HG02970 (cell line): ENCODE data around the gene SIGLEC10.
"Not testable (repeated sequence)": the region's sequence is repeated elsewhere in the genome, so short reads cannot be mapped to it uniquely, and the experiment has no call there.

Experiments used
- ATAC-seq: cut with Tn5 transposase; IDR thresholded peaks from one replicate; pipeline ENCODE4 v1.9.1; 2021; ENCODE audit warnings: mild to moderate bottlenecking, moderate library complexity, moderate number of reproducible peaks; ENCODE audit not compliant: unreplicated experiment, low FRiP score

SIGLEC10 gene

GRCh38 chr19:51440846-51441409 lies 23.5 kb upstream of the SIGLEC10 start:
- no peak for ATAC-seq

DNA sequence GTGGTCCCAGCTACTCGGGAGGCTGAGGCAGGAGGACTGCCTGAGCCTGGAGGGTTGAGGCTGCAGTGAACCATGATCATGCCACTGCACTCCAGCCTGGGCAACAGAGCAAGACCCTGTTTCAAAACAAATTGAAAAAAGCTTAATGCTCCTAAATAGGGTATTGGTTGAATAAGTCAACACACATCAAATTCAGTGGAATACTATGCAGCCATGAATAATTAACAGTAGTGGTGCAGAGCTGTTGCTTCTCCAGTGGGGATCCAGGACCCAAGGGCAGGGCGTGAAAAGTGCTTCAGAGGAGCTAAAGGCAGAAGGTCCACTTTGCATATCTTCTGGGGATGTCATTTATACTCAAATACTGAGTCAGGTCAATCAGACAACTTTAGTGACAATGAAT lies 22.6 kb upstream of the SIGLEC10 start:
- no peak for ATAC-seq

DNA sequence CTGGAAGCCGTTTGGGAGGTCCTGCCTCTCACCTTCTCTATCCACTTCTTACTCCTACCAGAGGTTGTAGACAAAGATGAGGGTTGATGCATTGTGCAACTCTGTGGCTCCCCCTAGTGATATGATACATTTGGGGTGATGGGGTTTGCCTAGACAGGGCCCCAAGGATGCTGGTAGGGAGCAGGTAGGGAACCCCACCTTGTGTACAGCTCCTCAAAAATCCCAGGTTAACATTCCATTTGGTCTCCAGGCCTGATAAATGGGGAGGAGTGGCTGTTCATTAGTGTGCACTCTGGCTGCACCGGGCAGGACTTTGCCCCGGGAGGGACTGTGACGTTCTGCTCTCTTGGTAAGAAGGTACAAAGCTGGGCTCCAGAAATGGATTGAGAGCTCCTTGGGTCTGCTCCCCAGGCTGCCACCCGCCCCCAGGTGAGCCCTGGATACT lies 21.6 kb upstream of the SIGLEC10 start:
- no peak for ATAC-seq

- no peak for ATAC-seq
Measured at GRCh38 chr19:51434456-51434855, 17.0 kb upstream of the SIGLEC10 start.

DNA sequence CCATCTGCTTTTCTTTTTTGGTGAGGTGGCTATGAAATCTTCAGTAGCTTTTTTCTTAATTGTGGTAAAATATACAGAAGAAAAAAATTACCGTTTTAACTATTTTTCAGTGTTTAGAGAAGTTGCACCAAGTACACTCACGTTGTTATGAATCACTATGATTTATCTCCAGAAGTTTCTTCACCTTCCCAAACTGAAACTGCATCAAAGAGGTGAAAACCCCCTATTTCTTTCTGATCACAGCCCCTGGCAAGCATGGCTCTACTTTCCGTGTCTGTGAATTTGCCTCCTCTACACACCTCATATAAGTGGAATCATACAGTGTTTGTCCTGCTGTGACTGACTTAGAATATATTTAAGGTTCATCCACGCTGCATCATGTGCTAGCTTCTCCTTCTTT lies 15.6 kb upstream of the SIGLEC10 start:
- no peak for ATAC-seq

DNA sequence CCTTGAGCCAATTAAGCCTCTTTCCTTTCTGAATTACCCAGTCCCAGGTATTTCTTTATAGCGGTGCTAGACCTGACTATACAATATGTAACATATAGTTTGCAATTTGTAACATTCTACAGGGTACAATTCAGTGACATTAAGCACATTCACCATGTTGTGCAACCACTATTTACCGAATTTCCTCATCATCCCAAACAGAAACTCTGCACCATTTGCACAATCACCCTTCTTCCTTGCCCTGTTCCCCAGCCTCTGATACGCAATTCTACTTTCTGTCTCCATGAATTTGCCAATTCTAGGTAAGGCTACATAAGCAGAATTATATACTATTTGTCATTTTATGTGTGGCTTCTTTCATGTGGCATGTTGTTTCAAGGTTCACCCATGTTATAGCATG lies 13.7 kb upstream of the SIGLEC10 start:
- ATAC-seq = no peak

- no peak for ATAC-seq
Measured at GRCh38 chr19:51430221-51430620, 12.8 kb upstream of the SIGLEC10 start.

DNA sequence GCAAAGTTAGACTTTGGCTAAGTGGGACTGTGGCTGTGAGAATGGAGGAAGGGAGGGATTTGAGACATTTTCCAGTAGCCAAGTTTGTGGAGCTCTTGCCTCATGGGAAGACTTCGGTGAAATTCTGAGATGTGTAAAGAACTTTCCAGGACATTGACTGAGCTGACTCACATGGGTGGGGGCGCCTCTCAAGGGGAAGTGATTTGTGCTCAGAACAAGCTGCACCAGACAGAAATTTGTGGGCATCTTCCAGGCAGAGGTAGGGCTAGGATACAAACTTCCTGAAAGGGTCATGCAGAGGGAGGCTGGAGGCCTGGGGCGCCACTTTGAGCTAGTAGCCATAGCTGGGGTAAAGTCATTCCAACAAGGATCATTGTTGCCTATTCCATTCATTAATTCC lies 9.8 kb upstream of the SIGLEC10 start:
- no peak for ATAC-seq

GRCh38 chr19:51422053-51422448 lies 4.6 kb upstream of the SIGLEC10 start:
- ATAC-seq = no peak

DNA sequence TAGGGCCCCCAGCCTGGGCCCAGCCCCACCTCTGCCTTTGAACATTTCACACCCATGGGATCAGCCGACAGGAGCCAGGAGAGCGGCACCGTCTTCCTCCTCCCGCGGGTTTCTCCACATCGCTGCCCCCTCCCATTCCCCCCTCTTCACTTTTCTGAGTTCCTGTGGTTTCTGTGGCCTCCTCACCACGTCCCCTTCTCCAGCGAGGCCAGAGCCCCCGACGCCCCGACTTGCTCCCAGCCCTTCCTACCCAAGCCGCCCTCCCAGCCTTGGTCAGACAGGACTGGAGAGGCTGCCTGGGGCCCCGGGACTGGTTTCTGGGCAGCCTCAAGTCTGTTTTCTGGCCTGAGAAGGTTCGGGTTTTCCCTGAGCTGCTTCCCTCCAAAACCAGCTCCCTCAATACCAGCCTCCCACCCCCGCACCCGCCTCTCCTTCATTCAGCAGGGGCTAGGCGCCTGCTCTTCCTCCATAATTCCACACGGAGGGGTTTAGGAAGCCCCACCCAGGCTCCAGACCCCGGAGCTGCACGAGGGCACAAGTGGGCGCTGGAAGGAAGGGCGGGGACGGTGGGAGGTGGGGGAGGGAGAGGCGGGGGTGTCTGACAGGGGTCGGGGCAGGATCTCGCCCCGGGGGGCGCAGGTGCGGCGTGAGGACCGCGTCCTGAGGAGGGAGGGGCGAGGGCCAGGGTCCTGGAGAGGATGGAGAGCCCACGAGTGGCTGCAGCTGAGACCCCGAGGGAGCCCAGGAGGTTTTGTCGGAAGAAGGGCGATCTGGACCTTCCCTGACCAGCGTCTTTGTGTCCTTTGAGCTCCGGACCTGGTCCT lies 4.0 kb upstream of the SIGLEC10 start:
- no peak for ATAC-seq

- ATAC-seq = not testable (repeated sequence)
Measured at GRCh38 chr19:51420511-51420910, 3.1 kb upstream of the SIGLEC10 start.

DNA sequence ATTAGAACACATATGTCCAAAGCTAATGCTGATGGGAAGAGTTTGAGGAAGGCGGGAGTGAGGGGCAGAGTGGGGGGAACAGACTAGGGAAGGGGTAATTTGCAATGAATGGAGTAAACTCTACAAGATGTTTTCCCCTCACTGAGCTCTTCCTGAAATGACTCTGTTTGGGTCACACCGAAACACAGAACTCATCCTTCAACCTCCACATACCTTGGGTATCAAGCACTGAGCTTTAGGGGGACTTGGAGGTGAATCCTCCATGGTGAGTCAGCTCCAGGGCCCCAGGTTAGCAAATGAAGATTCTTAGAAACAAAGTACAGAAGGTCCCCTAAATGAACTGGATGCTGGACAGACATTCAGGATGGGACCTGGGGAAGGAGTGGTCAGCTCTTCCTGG lies 1.3 kb upstream of the SIGLEC10 start:
- no peak for ATAC-seq

- ATAC-seq = no peak
Measured at GRCh38 chr19:51417810-51418157, 342 bp upstream of the SIGLEC10 start.

- ATAC-seq = not testable (repeated sequence)
Measured at GRCh38 chr19:51416422-51416821, 1.0 kb downstream of the SIGLEC10 start.

- no peak for ATAC-seq
Measured at GRCh38 chr19:51415187-51415586, 2.3 kb downstream of the SIGLEC10 start.

DNA sequence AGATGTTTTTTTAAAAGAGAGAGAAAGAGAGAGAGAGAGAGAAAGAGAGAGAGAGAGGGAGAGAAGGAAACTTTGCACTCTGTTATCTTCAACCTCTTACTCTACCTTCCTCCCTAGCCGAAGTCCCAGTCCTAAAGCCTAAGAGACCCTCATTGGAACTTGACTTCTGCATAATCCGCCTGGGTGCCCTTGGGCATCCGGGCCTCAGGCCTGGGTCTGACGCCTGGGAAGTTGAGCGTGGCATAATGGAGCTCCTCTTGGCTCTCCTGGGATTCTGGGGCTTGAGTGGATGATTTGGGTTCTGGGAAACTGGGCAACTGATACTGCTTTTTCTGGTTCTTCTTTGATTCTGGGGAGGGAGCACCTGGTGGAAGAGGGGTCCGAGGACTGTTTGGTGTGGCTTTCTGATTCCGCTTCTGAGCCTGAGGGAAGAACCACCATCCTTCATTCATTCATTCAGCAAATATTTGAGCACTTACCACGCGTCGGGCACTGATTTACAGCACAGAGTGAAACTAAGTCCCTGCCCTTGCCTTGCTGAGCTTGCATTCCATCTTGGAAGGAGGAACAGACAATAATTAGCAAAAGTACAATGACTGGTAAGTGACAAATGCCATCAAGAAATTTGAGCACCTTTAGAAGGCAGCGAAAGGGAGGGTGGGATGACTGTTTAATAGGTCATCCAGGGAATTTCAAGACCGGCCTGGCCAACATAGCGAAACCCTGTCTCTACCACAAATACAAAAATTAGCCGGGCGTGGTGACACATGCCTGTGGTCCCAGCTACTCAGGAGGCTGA lies 6.3 kb downstream of the SIGLEC10 start:
- no peak for ATAC-seq

- ATAC-seq = no peak
Measured at GRCh38 chr19:51407511-51408131, 9.8 kb downstream of the SIGLEC10 start.

- ATAC-seq = no peak
Measured at GRCh38 chr19:51402117-51402516, 15.3 kb downstream of the SIGLEC10 start.

- ATAC-seq = not testable (repeated sequence)
Measured at GRCh38 chr19:51399936-51400335, 17.5 kb downstream of the SIGLEC10 start.

DNA sequence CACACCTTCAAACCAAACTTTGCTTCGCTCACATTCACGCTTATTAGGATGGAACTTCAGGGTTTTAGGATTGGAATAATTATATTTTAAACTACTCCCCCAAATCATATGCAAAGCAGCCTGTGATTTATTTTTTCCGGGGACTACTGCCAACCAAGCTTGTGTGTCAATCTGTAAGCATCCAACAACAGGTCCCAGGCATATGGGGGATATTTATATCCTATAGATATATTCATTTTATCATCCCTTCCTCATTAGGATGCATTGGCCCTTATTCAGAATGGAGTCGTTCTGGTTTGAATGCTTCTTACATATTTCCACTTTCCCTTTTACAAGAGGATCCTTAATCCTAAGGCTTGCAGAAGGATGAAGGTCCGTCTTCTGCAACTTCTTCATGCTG lies 18.2 kb downstream of the SIGLEC10 start:
- no peak for ATAC-seq

DNA sequence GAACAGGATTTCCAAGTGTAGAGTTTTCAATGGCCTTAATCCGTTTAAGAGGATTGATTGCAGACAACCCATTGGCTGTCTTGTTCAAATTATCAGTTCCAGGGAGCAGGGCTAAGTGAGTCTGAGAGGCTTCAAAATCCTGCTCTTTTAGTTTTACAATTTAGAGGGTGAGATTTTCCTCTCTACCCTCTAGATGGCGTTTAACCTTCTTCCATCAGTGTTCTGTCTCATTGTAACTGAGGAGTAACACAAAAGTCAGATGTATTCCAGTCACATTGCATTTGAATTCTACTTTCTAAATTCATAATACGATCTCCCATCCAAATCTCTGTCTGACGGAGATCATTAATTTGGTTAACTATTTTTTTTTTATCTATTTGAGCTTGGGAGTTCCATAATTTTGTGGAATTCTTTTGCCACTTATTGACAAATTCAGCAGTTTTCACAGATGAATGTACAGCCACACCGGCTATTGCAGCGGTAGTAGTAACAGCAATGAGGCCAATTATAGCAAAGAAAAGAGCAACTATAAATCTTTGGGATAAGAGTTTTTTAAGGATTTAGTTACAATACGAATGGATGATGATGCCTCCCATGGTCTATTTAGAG lies 19.2 kb downstream of the SIGLEC10 start:
- ATAC-seq = no peak
